ENCODE results near the gene KPNB1.

Gene KPNB1

DNA sequence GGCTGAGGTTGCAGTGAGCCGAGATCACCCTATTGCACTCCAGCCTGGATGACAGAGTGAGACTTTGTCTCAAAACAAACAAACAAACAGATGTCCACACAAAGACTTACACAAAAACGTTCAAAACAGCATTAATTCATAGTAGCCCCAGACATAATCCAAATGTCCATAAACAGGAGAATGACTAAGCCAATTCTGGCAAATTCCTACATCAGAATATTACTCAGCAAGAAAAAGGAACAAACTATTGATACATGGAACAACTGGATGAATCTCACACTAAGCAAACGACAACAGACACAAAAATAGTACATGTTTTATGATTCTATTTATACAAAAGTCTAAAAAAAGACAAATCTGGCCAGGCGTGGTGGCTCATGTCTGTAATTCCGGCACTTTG is 10.8 kb upstream of the KPNB1 start:
- no peak for DNase-seq

DNA sequence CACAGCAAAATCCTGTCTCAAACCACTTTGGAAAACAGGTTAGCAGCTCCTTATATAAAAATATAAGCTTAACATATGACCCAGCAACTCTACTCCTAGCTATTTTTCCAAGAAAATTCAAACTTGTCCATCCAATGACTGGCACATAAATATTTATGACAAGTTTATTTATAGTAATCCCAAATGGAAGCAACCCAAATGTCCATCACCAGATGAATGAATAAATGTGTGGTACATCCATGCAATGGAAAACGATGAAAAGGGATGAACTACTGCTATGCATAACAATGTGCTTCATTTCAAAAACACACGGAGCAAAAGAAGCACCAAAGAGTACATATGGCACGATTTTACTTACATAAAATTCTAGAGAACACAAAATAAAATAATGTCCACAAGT is 9.6 kb upstream of the KPNB1 start:
- no peak for DNase-seq

- no peak for DNase-seq
These were observed 8.5 kb upstream of the KPNB1 start for GRCh38 chr17:47641202-47641601.

DNA sequence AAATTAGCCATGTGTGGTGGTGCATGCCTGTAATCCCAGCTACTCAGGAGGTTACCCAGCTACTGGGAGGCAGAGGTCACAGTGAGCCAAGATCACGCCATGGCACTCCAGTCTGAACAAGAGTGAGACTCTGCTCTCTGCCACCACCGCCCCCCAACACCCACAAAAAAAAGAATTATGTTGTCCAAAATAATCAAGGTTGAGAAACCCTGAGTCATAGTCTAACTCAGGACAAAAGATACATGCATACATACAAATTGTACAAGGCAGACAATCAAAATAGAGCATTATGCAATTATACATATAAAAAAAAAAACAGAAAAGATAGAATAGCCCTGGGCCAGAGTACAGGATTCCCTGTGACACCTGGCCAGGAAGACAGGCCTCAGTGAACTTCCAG is 6.6 kb upstream of the KPNB1 start:
- DNase-seq, result no peak

GRCh38 chr17:47644324-47644723 is 5.4 kb upstream of the KPNB1 start:
- DNase-seq, result no peak

DNA sequence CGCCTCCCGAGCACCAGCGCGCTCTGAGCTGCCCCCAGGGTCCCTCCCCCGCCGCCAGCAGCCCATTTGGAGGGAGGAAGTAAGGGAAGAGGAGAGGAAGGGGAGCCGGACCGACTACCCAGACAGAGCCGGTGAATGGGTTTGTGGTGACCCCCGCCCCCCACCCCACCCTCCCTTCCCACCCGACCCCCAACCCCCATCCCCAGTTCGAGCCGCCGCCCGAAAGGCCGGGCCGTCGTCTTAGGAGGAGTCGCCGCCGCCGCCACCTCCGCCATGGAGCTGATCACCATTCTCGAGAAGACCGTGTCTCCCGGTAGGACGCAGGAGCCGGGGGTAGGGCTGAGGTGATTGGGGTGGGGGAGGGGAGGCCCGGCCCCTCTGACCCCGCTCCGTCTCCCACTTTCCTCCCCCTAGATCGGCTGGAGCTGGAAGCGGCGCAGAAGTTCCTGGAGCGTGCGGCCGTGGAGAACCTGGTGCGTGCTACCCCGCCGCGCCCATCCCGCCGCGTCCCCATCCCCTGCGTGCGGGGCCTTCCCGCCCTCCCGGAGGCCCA is 329 bp downstream of the KPNB1 start:
- no peak for DNase-seq

- peak; percentile 94 for DNase-seq
These were observed 1.1 kb downstream of the KPNB1 start for GRCh38 chr17:47650525-47651522.

GRCh38 chr17:47651704-47652103 is 2.0 kb downstream of the KPNB1 start:
- no peak for DNase-seq

GRCh38 chr17:47652570-47652969 is 2.9 kb downstream of the KPNB1 start:
- no peak for DNase-seq

GRCh38 chr17:47653442-47653841 is 3.7 kb downstream of the KPNB1 start:
- DNase-seq, result no peak

GRCh38 chr17:47654991-47655390 is 5.3 kb downstream of the KPNB1 start:
- DNase-seq, result no peak

DNA sequence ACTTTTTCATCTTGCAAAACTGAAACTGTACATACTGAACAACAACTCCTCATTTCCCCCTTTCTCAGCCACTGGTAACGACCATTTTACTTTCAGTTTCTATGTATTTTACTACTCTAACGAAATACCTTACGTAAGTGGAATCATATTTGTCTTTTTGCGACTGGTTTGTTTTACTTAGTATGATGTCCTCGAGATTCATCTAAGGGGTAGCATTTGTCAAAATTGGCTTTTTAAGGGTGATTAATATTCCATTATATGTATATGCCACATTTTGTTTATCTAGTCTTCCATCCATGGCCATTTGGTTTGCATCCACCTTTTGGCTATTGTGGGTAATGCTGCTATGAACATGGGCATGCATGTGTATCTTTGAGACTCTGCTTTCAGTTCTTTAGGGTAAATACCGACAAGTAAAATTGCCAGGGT is 10.4 kb downstream of the KPNB1 start:
- DNase-seq, result no peak

DNA sequence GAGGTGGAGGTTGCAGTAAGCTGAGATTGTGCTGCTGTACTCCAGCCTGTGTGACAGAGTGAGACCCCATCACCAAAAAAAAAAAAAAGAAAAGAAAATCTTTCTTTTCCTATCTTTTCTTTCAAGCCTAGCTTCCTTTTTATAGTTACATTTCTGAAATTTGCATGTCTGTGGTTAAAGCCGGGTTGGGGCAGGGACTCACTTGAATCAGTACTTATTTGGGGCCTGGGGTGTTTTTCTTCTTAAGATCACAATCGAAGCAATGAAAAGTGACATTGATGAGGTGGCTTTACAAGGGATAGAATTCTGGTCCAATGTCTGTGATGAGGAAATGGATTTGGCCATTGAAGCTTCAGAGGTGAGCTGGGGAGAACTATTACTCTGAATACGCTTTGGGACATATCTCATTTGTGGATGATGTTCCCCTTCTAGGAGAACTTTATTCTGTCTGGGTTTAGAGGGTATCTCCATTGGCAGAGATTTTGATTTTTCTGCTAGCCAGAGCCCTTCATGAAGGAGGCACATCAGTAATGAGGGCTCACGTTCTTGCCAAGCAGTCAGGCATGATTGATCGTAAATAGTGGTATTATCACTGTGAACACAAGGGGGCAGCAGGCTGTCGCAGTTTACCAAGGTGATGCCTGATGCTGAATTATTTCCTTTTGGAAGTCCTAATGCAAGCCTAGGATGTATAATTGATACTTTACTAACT is 14.3 kb downstream of the KPNB1 start:
- DNase-seq, result peak; percentile 75

- DNase-seq, result no peak
These were observed 14.9 kb downstream of the KPNB1 start for GRCh38 chr17:47664624-47664941.

DNA sequence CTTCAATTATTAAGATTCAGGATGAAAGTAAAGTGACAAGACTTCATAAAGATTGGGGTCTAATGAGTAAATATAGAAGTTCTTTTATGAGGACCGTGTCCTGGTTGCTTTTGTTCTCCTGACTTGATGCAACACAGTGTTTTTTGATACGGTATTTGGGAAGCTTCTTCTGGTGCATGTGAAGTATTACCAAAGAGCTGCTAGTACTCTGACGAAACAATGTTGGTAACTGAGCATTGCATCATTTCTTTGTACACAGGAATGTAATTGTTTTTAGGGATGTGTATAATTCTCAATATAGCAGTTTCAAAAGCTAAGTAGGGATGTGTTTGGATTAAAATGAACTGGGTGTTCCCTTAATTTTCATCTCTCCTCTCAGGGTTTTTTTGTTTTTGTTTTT is 15.9 kb downstream of the KPNB1 start:
- no peak for DNase-seq

- no peak for DNase-seq
These were observed 19.4 kb downstream of the KPNB1 start for GRCh38 chr17:47669081-47669480.

DNA sequence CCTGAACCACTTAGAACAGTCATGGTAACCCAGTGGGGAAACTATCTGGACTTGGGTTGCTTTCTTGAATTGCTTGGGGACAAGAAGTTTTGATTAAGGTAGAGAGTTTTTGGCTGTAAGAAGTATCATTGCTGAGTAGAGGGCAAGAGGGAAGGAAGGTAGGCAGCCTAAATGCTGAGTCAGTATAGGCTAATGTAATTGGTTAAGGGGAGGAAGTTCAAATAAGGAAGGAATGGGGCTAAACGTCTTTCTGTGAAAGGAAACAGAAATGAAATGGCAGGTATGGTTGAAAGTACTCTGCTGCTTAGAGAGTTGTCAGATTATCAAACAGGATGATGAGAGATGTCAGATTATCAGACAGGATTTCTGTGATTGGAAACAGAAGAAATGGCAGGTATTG is 20.3 kb downstream of the KPNB1 start:
- DNase-seq, result no peak

DNA sequence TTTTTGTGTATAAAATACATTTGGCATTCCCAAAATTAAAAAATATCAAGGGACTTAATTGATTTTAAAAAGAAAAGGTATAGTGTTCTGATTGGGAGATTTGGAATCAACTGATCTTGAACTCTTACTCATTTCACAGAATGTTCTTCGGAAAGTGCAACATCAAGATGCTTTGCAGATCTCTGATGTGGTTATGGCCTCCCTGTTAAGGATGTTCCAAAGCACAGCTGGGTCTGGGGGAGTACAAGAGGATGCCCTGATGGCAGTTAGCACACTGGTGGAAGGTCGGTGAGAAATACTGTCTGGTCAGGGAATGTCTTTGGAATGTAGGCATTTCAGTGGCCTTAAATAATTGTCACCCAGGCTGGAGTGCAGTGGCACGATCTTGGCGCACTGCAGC is 24.8 kb downstream of the KPNB1 start:
- DNase-seq, result no peak

GRCh38 chr17:47675380-47676198 is 25.9 kb downstream of the KPNB1 start:
- DNase-seq, result no peak

DNA sequence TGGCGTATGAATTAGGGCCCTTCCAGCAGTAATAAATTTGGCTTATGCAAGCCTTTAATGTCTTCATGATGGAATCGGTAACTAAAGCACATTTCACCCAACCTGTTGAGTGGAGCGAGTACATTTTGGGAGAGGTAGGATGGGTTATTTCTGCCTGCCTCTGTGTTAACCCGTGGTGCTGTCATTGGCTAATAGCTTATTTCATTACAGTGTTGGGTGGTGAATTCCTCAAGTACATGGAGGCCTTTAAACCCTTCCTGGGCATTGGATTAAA is 26.4 kb downstream of the KPNB1 start:
- no peak for DNase-seq

DNA sequence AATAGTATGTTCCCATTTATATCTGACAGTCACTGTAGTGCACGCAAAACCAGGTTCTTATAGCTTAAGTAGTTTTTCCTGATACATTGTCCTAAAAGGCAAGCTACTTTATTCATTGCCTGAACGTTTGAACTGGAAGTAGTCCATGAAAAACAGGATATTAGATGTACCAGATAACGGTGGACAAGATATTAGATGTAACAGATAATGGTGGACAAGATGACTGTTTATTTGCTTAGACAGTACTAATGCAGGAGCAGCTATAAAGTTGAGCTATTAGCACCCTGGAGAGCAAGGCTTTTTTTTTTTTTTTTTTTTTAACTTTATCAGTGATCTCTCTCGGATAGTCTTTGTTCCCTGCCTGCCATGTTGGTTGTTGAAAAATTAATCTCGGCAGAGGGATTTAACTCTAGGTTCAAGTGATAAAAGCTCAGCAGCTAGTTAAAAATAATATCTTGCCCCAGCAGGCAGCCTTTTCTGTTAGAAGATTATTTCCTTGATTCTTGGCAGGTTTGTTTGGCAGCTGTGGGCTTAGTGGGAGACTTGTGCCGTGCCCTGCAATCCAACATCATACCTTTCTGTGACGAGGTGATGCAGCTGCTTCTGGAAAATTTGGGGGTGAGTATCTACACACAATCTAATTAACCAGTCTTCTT is 26.9 kb downstream of the KPNB1 start:
- DNase-seq, result no peak

DNA sequence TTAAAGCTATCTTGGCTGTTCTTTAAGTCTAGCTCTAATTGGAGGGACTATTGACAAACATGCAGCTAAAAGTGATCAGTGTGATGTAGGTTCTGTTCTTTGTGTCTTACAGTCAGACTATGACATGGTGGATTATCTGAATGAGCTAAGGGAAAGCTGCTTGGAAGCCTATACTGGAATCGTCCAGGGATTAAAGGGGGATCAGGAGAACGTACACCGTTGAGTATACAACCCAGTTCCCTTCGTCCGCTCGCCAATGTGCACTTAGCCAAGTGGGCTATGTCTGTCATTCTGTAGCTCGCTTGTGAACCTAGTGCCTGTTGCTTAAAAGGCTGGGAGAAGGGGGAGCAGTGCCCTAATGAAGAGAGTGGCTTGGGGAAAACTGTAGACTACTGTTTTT is 28.5 kb downstream of the KPNB1 start:
- DNase-seq, result no peak

- DNase-seq, result no peak
These were observed 32.4 kb downstream of the KPNB1 start for GRCh38 chr17:47682138-47682537.
